DOHH2 (cell line): Measurements from ENCODE around the gene CACNA2D1.

Source experiments
- H3F3A ChIP-seq: fragments of 200-600 bp; sonication (generic), shearing (Covaris generic); 2 replicates; pipeline ENCODE4 v1.6.0; 2016; ENCODE audit warnings: antibody characterized with exemption, mild to moderate bottlenecking; ENCODE audit not compliant: control insufficient read depth, insufficient read depth
- H3K27ac ChIP-seq: fragments of 200-600 bp; sonication (generic); 2 replicates; pipeline ENCODE4 v1.5.1; 2014; ENCODE audit warnings: low read depth, mild to moderate bottlenecking, low read length, moderate library complexity
- H3K27me3 ChIP-seq: fragments of 200-600 bp; sonication (generic); 2 replicates; pipeline ENCODE4 v1.6.1; 2014; ENCODE audit warnings: mild to moderate bottlenecking, low read length, mixed read lengths; ENCODE audit not compliant: control insufficient read depth
- H3K36me3 ChIP-seq: fragments of 200-600 bp; sonication (generic); 2 replicates; pipeline ENCODE4 v1.6.1; 2014; ENCODE audit warnings: mild to moderate bottlenecking, low read length, moderate library complexity, mixed read lengths; ENCODE audit not compliant: control insufficient read depth
- H3K4me1 ChIP-seq: fragments of 200-600 bp; sonication (generic); 2 replicates; pipeline ENCODE4 v1.6.1; 2014; ENCODE audit warnings: mild to moderate bottlenecking, low read length, mixed read lengths; ENCODE audit not compliant: control insufficient read depth
- H3K4me2 ChIP-seq: fragments of 200-600 bp; sonication (generic); 2 replicates; pipeline ENCODE4 v1.6.0; 2014; ENCODE audit warnings: mild to moderate bottlenecking, low read length, moderate library complexity
- H3K4me3 ChIP-seq: fragments of 200-600 bp; sonication (generic); 2 replicates; pipeline ENCODE4 v1.5.1; 2014; ENCODE audit warnings: mild to moderate bottlenecking, low read length, mixed read lengths
- H3K79me2 ChIP-seq: fragments of 200-600 bp; sonication (generic); 2 replicates; pipeline ENCODE4 v1.6.1; 2014; ENCODE audit warnings: mild to moderate bottlenecking, low read length, mixed read lengths; ENCODE audit not compliant: control insufficient read depth
- H3K9me2 ChIP-seq: fragments of 200-600 bp; sonication (generic); replicated peaks from 2 replicates; pipeline ENCODE4 v1.6.1; 2014; ENCODE audit warnings: mild to moderate bottlenecking, low read length, mixed read lengths; ENCODE audit not compliant: control insufficient read depth
- H3K9me3 ChIP-seq: fragments of 200-600 bp; sonication (generic); 2 replicates; pipeline ENCODE4 v1.6.1; 2014; ENCODE audit warnings: antibody characterized with exemption, low read length, mixed read lengths; ENCODE audit not compliant: control insufficient read depth, insufficient read depth
- H4K20me1 ChIP-seq: fragments of 200-600 bp; sonication (generic); 2 replicates; pipeline ENCODE4 v1.6.0; 2014; ENCODE audit warnings: low read depth, mild to moderate bottlenecking, antibody characterized with exemption, low read length, moderate library complexity; ENCODE audit not compliant: control insufficient read depth, insufficient read depth
- CTCF ChIP-seq: fragments of 200-600 bp; sonication (generic); IDR thresholded peaks from one replicate; pipeline ENCODE4 v1.5.1; 2014; ENCODE audit warnings: antibody characterized with exemption, mild to moderate bottlenecking, low read depth, low read length; ENCODE audit not compliant: poor library complexity, severe bottlenecking
- EZH2phosphoT487 ChIP-seq: fragments of 200-600 bp; sonication (generic); IDR thresholded peaks from 2 replicates; pipeline ENCODE4 v1.6.1; 2017; ENCODE audit warnings: borderline replicate concordance, mild to moderate bottlenecking, antibody characterized with exemption, low read length, moderate library complexity, mixed read lengths

The CACNA2D1 gene

GRCh38 chr7:82010416-82010815 is 433.2 kb downstream of the CACNA2D1 start:
- H3K36me3 ChIP-seq = no peaks in the 10 kb centered on the region
- H3F3A ChIP-seq = no peaks in the 10 kb centered on the region
- no peak for TF ChIP-seq CTCF
- TF ChIP-seq EZH2phosphoT487 = no peak
- no peak overlapping the region for H3K4me2 ChIP-seq
- H3K9me2 ChIP-seq = no peaks in the 10 kb centered on the region
- H3K27me3 ChIP-seq = no peaks in the 10 kb centered on the region
- H3K79me2 ChIP-seq = no peaks in the 10 kb centered on the region
- no peaks in the 10 kb centered on the region for H3K9me3 ChIP-seq
- H3K4me1 ChIP-seq = no peaks in the 10 kb centered on the region
- H3K4me3 ChIP-seq = no peak overlapping the region
- H4K20me1 ChIP-seq = no peaks in the 10 kb centered on the region
- no peak overlapping the region for H3K27ac ChIP-seq

- Histone ChIP-seq H3F3A (no peaks in the 10 kb centered on the region), H3K9me2 (no peaks in the 10 kb centered on the region), H3K4me1 (no peaks in the 10 kb centered on the region), H3K4me3 (no peak overlapping the region), H3K27ac (no peak overlapping the region), H3K36me3 (no peaks in the 10 kb centered on the region), H3K4me2 (no peak overlapping the region), H3K27me3 (no peaks in the 10 kb centered on the region), H4K20me1 (no peaks in the 10 kb centered on the region), H3K9me3 (no peaks in the 10 kb centered on the region), H3K79me2 (no peaks in the 10 kb centered on the region)
- TF ChIP-seq CTCF (no peak), EZH2phosphoT487 (no peak)
These were observed 436.3 kb downstream of the CACNA2D1 start for GRCh38 chr7:82007315-82007714.

GRCh38 chr7:82005056-82005455 is 438.5 kb downstream of the CACNA2D1 start:
- Histone ChIP-seq H3K9me2 (no peaks in the 10 kb centered on the region), H3K4me1 (no peaks in the 10 kb centered on the region), H3K36me3 (no peaks in the 10 kb centered on the region), H3K27me3 (no peaks in the 10 kb centered on the region), H4K20me1 (no peaks in the 10 kb centered on the region), H3K27ac (no peak overlapping the region), H3K9me3 (no peaks in the 10 kb centered on the region), H3K79me2 (no peaks in the 10 kb centered on the region), H3K4me2 (no peak overlapping the region), H3K4me3 (no peak overlapping the region), H3F3A (no peaks in the 10 kb centered on the region)
- TF ChIP-seq CTCF = no peak
- TF ChIP-seq EZH2phosphoT487 = no peak

GRCh38 chr7:81993186-81993585 is 450.4 kb downstream of the CACNA2D1 start:
- no peaks in the 10 kb centered on the region for H3K9me2 ChIP-seq
- no peaks in the 10 kb centered on the region for H3K9me3 ChIP-seq
- no peak for TF ChIP-seq CTCF
- TF ChIP-seq EZH2phosphoT487 = no peak
- no peaks in the 10 kb centered on the region for H3F3A ChIP-seq
- no peaks in the 10 kb centered on the region for H4K20me1 ChIP-seq
- no peak overlapping the region for H3K27ac ChIP-seq
- H3K4me2 ChIP-seq = no peak overlapping the region
- no peaks in the 10 kb centered on the region for H3K27me3 ChIP-seq
- no peaks in the 10 kb centered on the region for H3K36me3 ChIP-seq
- no peaks in the 10 kb centered on the region for H3K79me2 ChIP-seq
- H3K4me3 ChIP-seq = no peak overlapping the region
- H3K4me1 ChIP-seq = no peaks in the 10 kb centered on the region
